ENCODE measurements around the gene ARHGAP6.

ARHGAP6 gene

GRCh38 chrX:11351375-11352295 lies 314.1 kb downstream of the ARHGAP6 start:
- H3K27me3 Mint-ChIP-seq = no peaks in the 10 kb centered on the region
- H3K27ac Mint-ChIP-seq = no peak overlapping the region

GRCh38 chrX:11349661-11350337 lies 315.9 kb downstream of the ARHGAP6 start:
- H3K9me3 Mint-ChIP-seq (ENCODE audit: low read depth) = no peaks in the 10 kb centered on the region
- no peaks in the 10 kb centered on the region for H3K36me3 Mint-ChIP-seq
- no peak overlapping the region for H3K4me3 Mint-ChIP-seq
- no peaks in the 10 kb centered on the region for H3K4me1 Mint-ChIP-seq (ENCODE audit: low read depth)
- H3K27me3 Mint-ChIP-seq = no peaks in the 10 kb centered on the region
- H3K27ac Mint-ChIP-seq = no peak overlapping the region

More at GRCh38 chrX:11351375-11352295, 314.1 kb downstream of the ARHGAP6 start:
- H3K36me3 Mint-ChIP-seq = no peaks in the 10 kb centered on the region
- no peaks in the 10 kb centered on the region for H3K9me3 Mint-ChIP-seq (ENCODE audit: low read depth)
- no peak overlapping the region for H3K4me3 Mint-ChIP-seq
- no peaks in the 10 kb centered on the region for H3K4me1 Mint-ChIP-seq (ENCODE audit: low read depth)

- Mint-ChIP-seq H3K27ac (no peak overlapping the region), H3K4me3 (no peak overlapping the region)
Measured at GRCh38 chrX:11349020-11349419, 316.7 kb downstream of the ARHGAP6 start.

GRCh38 chrX:11347300-11347699 lies 318.4 kb downstream of the ARHGAP6 start:
- Mint-ChIP-seq H3K27ac (no peak overlapping the region), H3K4me3 (no peak overlapping the region), H3K36me3 (no peaks in the 10 kb centered on the region), H3K27me3 (no peaks in the 10 kb centered on the region), H3K9me3 (ENCODE audit: low read depth) (no peaks in the 10 kb centered on the region), H3K4me1 (ENCODE audit: low read depth) (no peaks in the 10 kb centered on the region)

More at GRCh38 chrX:11349020-11349419, 316.7 kb downstream of the ARHGAP6 start:
- H3K36me3 Mint-ChIP-seq = no peaks in the 10 kb centered on the region
- no peaks in the 10 kb centered on the region for H3K9me3 Mint-ChIP-seq (ENCODE audit: low read depth)
- H3K4me1 Mint-ChIP-seq (ENCODE audit: low read depth) = no peaks in the 10 kb centered on the region
- H3K27me3 Mint-ChIP-seq = no peaks in the 10 kb centered on the region

GRCh38 chrX:11346121-11346682 lies 319.5 kb downstream of the ARHGAP6 start:
- H3K27ac Mint-ChIP-seq = no peak overlapping the region
- no peak overlapping the region for H3K4me3 Mint-ChIP-seq
- H3K9me3 Mint-ChIP-seq (ENCODE audit: low read depth) = no peaks in the 10 kb centered on the region
- no peaks in the 10 kb centered on the region for H3K27me3 Mint-ChIP-seq
- H3K36me3 Mint-ChIP-seq = no peaks in the 10 kb centered on the region
- no peaks in the 10 kb centered on the region for H3K4me1 Mint-ChIP-seq (ENCODE audit: low read depth)

- H3K4me3 Mint-ChIP-seq = no peak overlapping the region
- H3K27ac Mint-ChIP-seq = no peak overlapping the region
- H3K4me1 Mint-ChIP-seq (ENCODE audit: low read depth) = no peaks in the 10 kb centered on the region
- H3K36me3 Mint-ChIP-seq = no peaks in the 10 kb centered on the region
- H3K27me3 Mint-ChIP-seq = no peaks in the 10 kb centered on the region
- no peaks in the 10 kb centered on the region for H3K9me3 Mint-ChIP-seq (ENCODE audit: low read depth)
Measured at GRCh38 chrX:11342673-11343072, 323.0 kb downstream of the ARHGAP6 start.

GRCh38 chrX:11341274-11342201 lies 324.2 kb downstream of the ARHGAP6 start:
- Mint-ChIP-seq H3K4me1 (ENCODE audit: low read depth) (no peaks in the 10 kb centered on the region), H3K9me3 (ENCODE audit: low read depth) (no peaks in the 10 kb centered on the region), H3K27ac (no peak overlapping the region), H3K4me3 (no peak overlapping the region), H3K36me3 (no peaks in the 10 kb centered on the region), H3K27me3 (no peaks in the 10 kb centered on the region)

GRCh38 chrX:11337292-11338009 lies 328.3 kb downstream of the ARHGAP6 start:
- Mint-ChIP-seq H3K36me3 (no peaks in the 10 kb centered on the region), H3K27me3 (no peaks in the 10 kb centered on the region), H3K27ac (no peak overlapping the region), H3K9me3 (ENCODE audit: low read depth) (no peaks in the 10 kb centered on the region), H3K4me1 (ENCODE audit: low read depth) (no peaks in the 10 kb centered on the region), H3K4me3 (no peak overlapping the region)

GRCh38 chrX:11336201-11336600 lies 329.5 kb downstream of the ARHGAP6 start:
- no peaks in the 10 kb centered on the region for H3K4me1 Mint-ChIP-seq (ENCODE audit: low read depth)

GRCh38 chrX:11334165-11334564 lies 331.6 kb downstream of the ARHGAP6 start:
- no peak overlapping the region for H3K4me3 Mint-ChIP-seq
- no peaks in the 10 kb centered on the region for H3K36me3 Mint-ChIP-seq
- no peaks in the 10 kb centered on the region for H3K9me3 Mint-ChIP-seq (ENCODE audit: low read depth)
- H3K4me1 Mint-ChIP-seq (ENCODE audit: low read depth) = no peaks in the 10 kb centered on the region
- H3K27ac Mint-ChIP-seq = no peak overlapping the region
- no peaks in the 10 kb centered on the region for H3K27me3 Mint-ChIP-seq

More at GRCh38 chrX:11336201-11336600, 329.5 kb downstream of the ARHGAP6 start:
- H3K4me3 Mint-ChIP-seq = no peak overlapping the region
- H3K27me3 Mint-ChIP-seq = no peaks in the 10 kb centered on the region
- no peak overlapping the region for H3K27ac Mint-ChIP-seq
- no peaks in the 10 kb centered on the region for H3K9me3 Mint-ChIP-seq (ENCODE audit: low read depth)
- H3K36me3 Mint-ChIP-seq = no peaks in the 10 kb centered on the region

- Mint-ChIP-seq H3K9me3 (ENCODE audit: low read depth) (no peaks in the 10 kb centered on the region), H3K36me3 (no peaks in the 10 kb centered on the region), H3K4me1 (ENCODE audit: low read depth) (no peaks in the 10 kb centered on the region), H3K27ac (no peak overlapping the region), H3K4me3 (no peak overlapping the region), H3K27me3 (no peaks in the 10 kb centered on the region)
Measured at GRCh38 chrX:11331788-11332187, 333.9 kb downstream of the ARHGAP6 start.

GRCh38 chrX:11329021-11329420 lies 336.7 kb downstream of the ARHGAP6 start:
- Mint-ChIP-seq H3K4me1 (ENCODE audit: low read depth) (no peaks in the 10 kb centered on the region), H3K4me3 (no peak overlapping the region), H3K9me3 (ENCODE audit: low read depth) (no peaks in the 10 kb centered on the region), H3K36me3 (no peaks in the 10 kb centered on the region), H3K27me3 (no peaks in the 10 kb centered on the region), H3K27ac (no peak overlapping the region)

- Mint-ChIP-seq H3K4me3 (no peak overlapping the region), H3K27me3 (no peaks in the 10 kb centered on the region), H3K9me3 (ENCODE audit: low read depth) (no peaks in the 10 kb centered on the region), H3K36me3 (no peaks in the 10 kb centered on the region), H3K4me1 (ENCODE audit: low read depth) (no peaks in the 10 kb centered on the region), H3K27ac (no peak overlapping the region)
Measured at GRCh38 chrX:11328134-11328533, 337.6 kb downstream of the ARHGAP6 start.

- Mint-ChIP-seq H3K27ac (no peak overlapping the region), H3K4me1 (ENCODE audit: low read depth) (no peaks in the 10 kb centered on the region), H3K27me3 (no peaks in the 10 kb centered on the region), H3K36me3 (no peaks in the 10 kb centered on the region), H3K4me3 (no peak overlapping the region), H3K9me3 (ENCODE audit: low read depth) (no peaks in the 10 kb centered on the region)
Measured at GRCh38 chrX:11321986-11322385, 343.7 kb downstream of the ARHGAP6 start.

Data from activated naive CD8-positive, alpha-beta T cell (primary cell).